Neural progenitor cell (in vitro differentiated cells): ENCODE results near the gene SUSD2. TPM values are rescaled to one million over a fixed set of nuclear protein-coding genes. Genes with fewer than 3 reads are reported as not detected.

Experiments
- DNase-seq: peaks from one replicate; pipeline ENCODE4 v3.0.0-alpha.2; 2016; ENCODE audit warnings: low spot score
- H2AFZ ChIP-seq: fragments of 200-600 bp; sonication (generic); replicated peaks from 2 replicates; pipeline ENCODE4 v1.6.1; 2016; ENCODE audit warnings: antibody characterized with exemption
- H3F3A ChIP-seq: fragments of 200-600 bp; sonication (generic); 2 replicates; pipeline ENCODE4 v1.6.1; 2016; ENCODE audit warnings: antibody characterized with exemption, low read depth
- H3K27ac ChIP-seq: fragments of 200-600 bp; sonication (generic); 2 replicates; pipeline ENCODE4 v1.5.1; 2016; ENCODE audit warnings: mild to moderate bottlenecking
- H3K27me3 ChIP-seq: fragments of 200-600 bp; sonication (generic); 2 replicates; pipeline ENCODE4 v1.6.1; 2016; ENCODE audit warnings: mild to moderate bottlenecking, moderate library complexity
- H3K36me3 ChIP-seq: fragments of 200-600 bp; sonication (generic); 2 replicates; pipeline ENCODE4 v1.5.1; 2016
- H3K4me1 ChIP-seq: fragments of 200-600 bp; sonication (generic); 2 replicates; pipeline ENCODE4 v1.6.1; 2016; ENCODE audit warnings: mixed run types
- H3K4me2 ChIP-seq: fragments of 200-600 bp; sonication (generic); 2 replicates; pipeline ENCODE4 v1.6.1; 2016
- H3K4me3 ChIP-seq: fragments of 200-600 bp; sonication (generic); 2 replicates; pipeline ENCODE4 v1.5.1; 2016
- H3K79me2 ChIP-seq: fragments of 200-600 bp; sonication (generic); 2 replicates; pipeline ENCODE4 v1.6.1; 2016; ENCODE audit warnings: low read depth
- H3K9ac ChIP-seq: fragments of 200-600 bp; sonication (generic); 2 replicates; pipeline ENCODE4 v1.6.1; 2016
- H3K9me3 ChIP-seq: fragments of 200-600 bp; sonication (generic); 2 replicates; pipeline ENCODE4 v1.5.1; 2016; ENCODE audit warnings: low read depth
- H4K20me1 ChIP-seq: fragments of 200-600 bp; sonication (generic); 2 replicates; pipeline ENCODE4 v1.6.1; 2016; ENCODE audit warnings: low read depth
- H3K27ac Mint-ChIP-seq: 3 replicates; pipeline ENCODE4 v1.8.0; 2021; ENCODE audit warnings: mixed read lengths
- H3K27me3 Mint-ChIP-seq: 2 replicates; pipeline ENCODE4 v1.8.0; 2022; ENCODE audit warnings: low read depth, mild to moderate bottlenecking, inconsistent platforms, moderate library complexity, mixed read lengths; ENCODE audit not compliant: insufficient read depth
- H3K36me3 Mint-ChIP-seq: 3 replicates; pipeline ENCODE4 v1.8.0; 2021; ENCODE audit warnings: mixed read lengths
- H3K4me1 Mint-ChIP-seq: 3 replicates; pipeline ENCODE4 v1.8.0; 2021; ENCODE audit warnings: mixed read lengths
- H3K4me3 Mint-ChIP-seq: 3 replicates; pipeline ENCODE4 v1.8.0; 2021; ENCODE audit warnings: mild to moderate bottlenecking, moderate library complexity, mixed read lengths
- H3K9me3 Mint-ChIP-seq: 3 replicates; pipeline ENCODE4 v1.8.0; 2020; ENCODE audit warnings: mixed read lengths
- CTCF ChIP-seq: fragments of 200-600 bp; sonication (generic); IDR thresholded peaks from 2 replicates; pipeline ENCODE4 v1.5.1; 2017; ENCODE audit warnings: antibody characterized with exemption, mild to moderate bottlenecking
- EZH2 ChIP-seq: fragments of 200-600 bp; sonication (generic); IDR thresholded peaks from 2 replicates; pipeline ENCODE4 v1.6.1; 2017; ENCODE audit warnings: antibody characterized with exemption, mild to moderate bottlenecking, moderate library complexity
- EZH2phosphoT487 ChIP-seq: fragments of 200-600 bp; sonication (generic); IDR thresholded peaks from 2 replicates; pipeline ENCODE4 v1.6.1; 2017; ENCODE audit warnings: antibody characterized with exemption
- total RNA-seq: library from RNA; depleted of rRNA; stranded (reverse); fragments of >200 nt; gene quantifications from 2 replicates; pipeline ENCODE4 v1.2.3, GENCODE V29; 2015; ENCODE audit warnings: low replicate concordance

SUSD2 gene
- total RNA-seq, 1 donor from 2014 or later = 0.02 TPM

- Histone ChIP-seq H2AFZ (no peak overlapping the region), H3K27ac (no peak overlapping the region), H3K27me3 (no peaks in the 10 kb centered on the region), H3K4me1 (no peaks in the 10 kb centered on the region), H4K20me1 (no peaks in the 10 kb centered on the region), H3K4me2 (no peak overlapping the region), H3K9me3 (no peaks in the 10 kb centered on the region), H3K9ac (no peak overlapping the region), H3K36me3 (no peaks in the 10 kb centered on the region), H3K4me3 (no peak overlapping the region), H3F3A (no peaks in the 10 kb centered on the region), H3K79me2 (no peaks in the 10 kb centered on the region)
- no peak for DNase-seq
- no peaks in the 10 kb centered on the region for H3K36me3 Mint-ChIP-seq
- TF ChIP-seq EZH2 = no peak
- TF ChIP-seq CTCF = no peak
- no peak for TF ChIP-seq EZH2phosphoT487
- H3K27me3 Mint-ChIP-seq = no peaks in the 10 kb centered on the region
- H3K27ac Mint-ChIP-seq = no peak overlapping the region
- H3K9me3 Mint-ChIP-seq = no peaks in the 10 kb centered on the region
- no peak overlapping the region for H3K4me3 Mint-ChIP-seq
- H3K4me1 Mint-ChIP-seq = peaks cover 3% of the 10 kb centered on the region
Measured at GRCh38 chr22:24191893-24192292, 10.6 kb downstream of the SUSD2 start.

- Mint-ChIP-seq H3K27ac (no peak overlapping the region), H3K4me3 (no peak overlapping the region), H3K4me1 (peaks cover 12% of the 10 kb centered on the region), H3K36me3 (no peaks in the 10 kb centered on the region), H3K9me3 (peaks cover 2% of the 10 kb centered on the region), H3K27me3 (peaks cover 5% of the 10 kb centered on the region)
- H3K27me3 ChIP-seq = no peaks in the 10 kb centered on the region
- H3K36me3 ChIP-seq = no peaks in the 10 kb centered on the region
- H3K4me2 ChIP-seq = no peak overlapping the region
- H2AFZ ChIP-seq = no peak overlapping the region
- no peaks in the 10 kb centered on the region for H3K4me1 ChIP-seq
- no peak overlapping the region for H3K9ac ChIP-seq
- no peak overlapping the region for H3K27ac ChIP-seq
- H4K20me1 ChIP-seq = no peaks in the 10 kb centered on the region
- no peak overlapping the region for H3K4me3 ChIP-seq
- H3K79me2 ChIP-seq = no peaks in the 10 kb centered on the region
- H3K9me3 ChIP-seq = no peaks in the 10 kb centered on the region
- H3F3A ChIP-seq = no peaks in the 10 kb centered on the region
- TF ChIP-seq EZH2phosphoT487 (no peak), EZH2 (no peak), CTCF (no peak)
- no peak for DNase-seq
Measured at GRCh38 chr22:24198682-24199052, 17.4 kb downstream of the SUSD2 start.

GRCh38 chr22:24200619-24201212, 19.4 kb downstream of the SUSD2 start:
- Histone ChIP-seq H3K9ac (no peak overlapping the region), H3K4me2 (no peak overlapping the region), H3F3A (no peaks in the 10 kb centered on the region), H3K4me1 (no peaks in the 10 kb centered on the region), H3K9me3 (no peaks in the 10 kb centered on the region), H2AFZ (no peak overlapping the region), H3K27ac (no peak overlapping the region), H3K4me3 (no peak overlapping the region), H3K36me3 (no peaks in the 10 kb centered on the region), H3K27me3 (no peaks in the 10 kb centered on the region), H4K20me1 (no peaks in the 10 kb centered on the region), H3K79me2 (no peaks in the 10 kb centered on the region)
- no peak for TF ChIP-seq EZH2phosphoT487
- no peak for TF ChIP-seq CTCF
- TF ChIP-seq EZH2 = no peak
- Mint-ChIP-seq H3K9me3 (peaks cover 5% of the 10 kb centered on the region), H3K36me3 (no peaks in the 10 kb centered on the region), H3K4me3 (no peak overlapping the region), H3K27ac (no peak overlapping the region), H3K27me3 (peaks cover 5% of the 10 kb centered on the region), H3K4me1 (peaks cover 12% of the 10 kb centered on the region)
- no peak for DNase-seq
